HG02678 (cell line): Measurements from ENCODE around the gene IFNGR1.

ENCODE experiments used
- ATAC-seq: cut with Tn5 transposase; IDR thresholded peaks from one replicate; pipeline ENCODE4 v1.9.1; 2021; ENCODE audit warnings: mild to moderate bottlenecking, moderate library complexity; ENCODE audit not compliant: unreplicated experiment

Gene IFNGR1

DNA sequence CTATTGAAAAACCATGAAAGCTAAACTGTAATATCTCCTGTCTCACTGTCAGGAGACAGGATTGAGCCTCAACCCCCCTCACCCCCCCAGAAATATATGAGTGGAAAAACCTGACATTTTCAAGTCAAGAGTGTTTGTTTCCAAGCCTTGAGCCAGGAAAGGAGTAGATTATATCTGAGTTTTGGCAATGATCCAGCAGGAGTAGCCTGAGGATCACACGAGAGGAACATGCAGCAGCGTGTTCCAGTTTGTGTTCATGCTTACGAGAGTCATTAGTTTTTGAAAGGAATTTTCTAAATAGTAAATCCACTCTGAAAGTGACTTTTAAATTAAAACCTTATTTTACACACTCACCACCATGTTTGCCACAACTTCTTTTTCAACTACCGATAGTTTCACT lies 61.6 kb downstream of the IFNGR1 start:
- ATAC-seq, result no peak

DNA sequence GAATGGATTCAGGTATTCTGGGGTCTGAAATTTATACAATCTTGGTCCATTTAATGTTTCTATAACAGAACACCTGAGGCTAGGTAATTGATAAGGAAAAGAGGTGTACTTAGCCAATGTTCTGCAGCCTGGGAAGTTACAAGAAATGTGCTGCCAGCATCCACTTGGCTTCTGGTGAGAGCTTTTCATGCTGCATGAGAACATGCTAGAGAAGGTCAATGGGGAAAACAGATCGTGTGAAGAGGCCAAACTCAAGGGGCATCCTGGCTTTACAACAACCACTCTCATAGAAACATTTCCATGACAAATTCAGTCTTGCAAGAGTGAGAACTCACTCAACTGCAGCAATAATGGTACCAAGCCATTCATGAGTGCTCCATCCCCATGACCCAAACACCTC lies 62.5 kb downstream of the IFNGR1 start:
- no peak for ATAC-seq

DNA sequence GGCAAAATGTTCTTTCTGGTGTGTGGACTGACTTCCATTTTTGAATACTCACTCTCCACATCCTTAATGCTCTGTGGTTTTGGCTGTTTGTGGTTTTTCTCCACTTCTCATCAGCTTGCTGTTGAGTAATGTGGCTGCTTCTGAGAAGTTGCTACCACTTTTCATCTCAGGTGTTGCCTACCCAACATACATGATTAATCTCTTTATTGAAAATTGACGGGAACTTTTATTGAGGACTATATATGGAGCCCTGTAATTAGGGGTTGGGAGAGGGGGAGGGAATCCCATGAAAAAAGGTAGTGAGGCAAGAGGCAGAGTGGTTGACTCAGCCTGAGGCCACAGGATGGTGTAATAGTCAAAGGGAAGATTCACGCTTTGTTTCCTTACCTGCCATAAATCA lies 63.4 kb downstream of the IFNGR1 start:
- peak; percentile 48 for ATAC-seq

DNA sequence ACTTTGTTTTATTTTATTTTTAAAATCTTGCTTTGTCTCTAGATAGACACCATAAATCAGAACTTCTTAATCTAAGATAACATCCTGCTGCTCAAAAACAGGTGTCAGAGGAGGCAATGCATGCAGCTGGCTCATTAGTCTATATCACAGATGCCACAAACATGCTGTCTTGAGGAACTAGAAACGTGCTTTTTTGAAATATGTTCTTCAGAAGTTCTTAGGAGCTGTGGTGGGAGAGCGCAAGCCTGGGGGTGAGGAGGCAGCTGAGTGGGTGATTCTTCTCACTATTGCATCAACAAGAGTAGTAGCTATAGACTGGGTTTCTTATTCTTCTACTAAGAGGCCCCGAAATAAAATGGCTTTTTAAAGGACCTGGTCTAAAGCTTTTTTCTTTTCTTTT lies 69.1 kb downstream of the IFNGR1 start:
- ATAC-seq, result no peak

DNA sequence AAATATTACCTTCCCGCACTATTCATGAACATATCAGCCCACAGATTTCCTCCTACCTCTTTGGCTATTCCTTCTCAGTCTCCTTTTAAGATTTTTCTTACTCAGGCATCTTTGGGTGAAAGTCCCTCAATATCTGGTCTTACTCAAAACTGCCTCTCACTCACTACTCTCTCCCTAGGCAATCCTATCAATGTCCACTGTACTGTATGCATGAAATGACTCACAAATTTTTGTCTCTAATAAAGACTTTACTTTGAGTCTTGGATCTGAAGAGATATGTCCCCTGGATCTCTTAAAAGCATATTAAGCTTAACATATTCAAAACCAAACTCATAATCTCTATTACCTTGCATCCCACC lies 70.2 kb downstream of the IFNGR1 start:
- no peak for ATAC-seq

DNA sequence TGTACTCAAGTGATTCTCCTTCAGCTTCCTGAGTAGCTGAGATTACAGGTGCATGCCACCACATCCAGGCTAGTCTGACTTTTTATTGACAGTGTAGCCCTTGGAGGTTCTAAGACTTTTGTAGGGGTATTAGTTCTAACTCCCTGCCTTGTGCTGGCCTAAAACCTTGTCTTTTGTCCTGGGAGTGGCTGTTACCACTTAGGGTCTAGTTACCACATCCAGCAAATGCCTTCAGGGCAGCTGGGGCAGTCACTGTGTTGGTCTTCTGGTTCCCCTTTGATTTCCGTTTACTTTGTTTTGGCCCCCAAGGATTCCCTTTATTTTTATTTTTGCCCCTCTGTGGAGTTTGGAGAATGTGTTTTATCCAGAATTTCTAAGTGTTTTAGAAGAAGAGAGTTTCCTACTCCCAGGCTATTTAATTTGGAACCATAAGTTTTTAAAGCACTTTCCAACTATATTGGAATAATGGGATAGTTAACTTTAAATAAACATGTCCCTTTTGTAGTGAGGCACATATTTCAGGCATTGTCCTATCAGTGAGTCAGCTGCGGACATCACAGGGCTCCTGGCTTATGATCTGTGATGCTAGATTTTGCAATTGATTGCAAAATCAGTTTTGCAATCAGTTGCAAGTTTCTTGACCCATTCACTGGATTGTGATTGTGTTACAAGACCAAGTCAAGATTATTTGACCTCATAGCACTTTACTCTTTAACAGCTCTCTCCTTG lies 70.7 kb downstream of the IFNGR1 start:
- ATAC-seq, result no peak
